Right ventricle myocardium inferior (tissue), 1 donor: ENCODE measurements around the gene ARHGEF11. TPM values are rescaled to one million over a fixed set of nuclear protein-coding genes. Genes with fewer than 3 reads are reported as not detected.
A peak's percentile ranks its signal among the peaks of the same experiment; 100 is the strongest.
"Not testable (repeated sequence)": the region's sequence is repeated elsewhere in the genome, so short reads cannot be mapped to it uniquely, and the experiment has no call there.

Source experiments
- ATAC-seq: fragments of 200-7000 bp; cut with Tn5 transposase; one replicate; pipeline ENCODE4 v1.9.1; 2020; ENCODE audit warnings: mild to moderate bottlenecking, moderate library complexity
- DNase-seq: peaks from one replicate; pipeline ENCODE4 v3.0.0; 2021; ENCODE audit errors: missing footprints
- intact Hi-C: fragments of 100-400 bp; cut with DNase I; formaldehyde crosslinking; loops from one replicate; pipeline ENCODE4 v1.11.0; 2022
- total RNA-seq: library from RNA; stranded (reverse); fragmentation: NEBNext Ultra II Directional; extraction: Animal tissue kit (Norgen Biotek cat#: 25700); gene quantifications from one replicate; pipeline ENCODE4 v1.2.1, GENCODE V29; 2021
- donor health status: DM: no; HTN: yes; CAD: no; lungs with severe emphysema.

The ARHGEF11 gene
- total RNA-seq, 1 donor from 2014 or later = 29.3 TPM

- DNase-seq, ATAC-seq: not testable (repeated sequence)
Measured at GRCh38 chr1:157059241-157059640, 13.7 kb upstream of the ARHGEF11 start.

GRCh38 chr1:157056269-157056668 lies 10.7 kb upstream of the ARHGEF11 start:
- DNase-seq = no peak
- ATAC-seq = no peak
- intact Hi-C loops = no loop called here

More at GRCh38 chr1:157059241-157059640, 13.7 kb upstream of the ARHGEF11 start:
- intact Hi-C loops = not testable (repeated sequence)

GRCh38 chr1:157055729-157056128 lies 10.2 kb upstream of the ARHGEF11 start:
- intact Hi-C loops, DNase-seq, ATAC-seq: not testable (repeated sequence)

GRCh38 chr1:157050836-157051235 lies 5.3 kb upstream of the ARHGEF11 start:
- ATAC-seq (no peak), DNase-seq (no peak)
- intact Hi-C loops = no loop called here

GRCh38 chr1:157047062-157047410 lies 1.5 kb upstream of the ARHGEF11 start:
- ATAC-seq (no peak), DNase-seq (no peak)
- intact Hi-C loops = no loop called here

GRCh38 chr1:157044326-157044725 lies 1.2 kb downstream of the ARHGEF11 start:
- intact Hi-C loops = loop anchor here (2.0 kb wide), 1 partner anchor 30 kb away; no protein-coding TSS in a partner anchor
- no peak for DNase-seq
- ATAC-seq = no peak

GRCh38 chr1:157043685-157044084 lies 1.9 kb downstream of the ARHGEF11 start:
- no peak for DNase-seq
- ATAC-seq = no peak
- intact Hi-C loops = loop anchor here (2.0 kb wide), 1 partner anchor 31 kb away; no protein-coding TSS in a partner anchor

- DNase-seq (no peak), ATAC-seq (no peak)
- intact Hi-C loops = no loop called here
Measured at GRCh38 chr1:157042846-157043245, 2.7 kb downstream of the ARHGEF11 start.

- ATAC-seq = no peak
- no peak for DNase-seq
- intact Hi-C loops = no loop called here
Measured at GRCh38 chr1:157040802-157041201, 4.7 kb downstream of the ARHGEF11 start.

GRCh38 chr1:157035121-157035520 lies 10.4 kb downstream of the ARHGEF11 start:
- no peak for ATAC-seq
- DNase-seq = no peak
- intact Hi-C loops = no loop called here

- DNase-seq = no peak
- ATAC-seq = no peak
Measured at GRCh38 chr1:157034137-157034800, 11.3 kb downstream of the ARHGEF11 start.

GRCh38 chr1:157033357-157033876 lies 12.1 kb downstream of the ARHGEF11 start:
- ATAC-seq (no peak), DNase-seq (no peak)
- intact Hi-C loops = loop anchor here (5.0 kb wide), 1 partner anchor 39 kb away; no protein-coding TSS in a partner anchor

More at GRCh38 chr1:157034137-157034800, 11.3 kb downstream of the ARHGEF11 start:
- intact Hi-C loops = loop anchor here (5.0 kb wide), 1 partner anchor 38 kb away; no protein-coding TSS in a partner anchor

GRCh38 chr1:157032303-157032702 lies 13.2 kb downstream of the ARHGEF11 start:
- DNase-seq (no peak), ATAC-seq (no peak)
- intact Hi-C loops = loop anchor here (5.0 kb wide), 1 partner anchor 40 kb away; no protein-coding TSS in a partner anchor

- no peak for DNase-seq
- intact Hi-C loops = loop anchor here (5.0 kb wide), 1 partner anchor 42 kb away; no protein-coding TSS in a partner anchor
- no peak for ATAC-seq
Measured at GRCh38 chr1:157030728-157031127, 14.8 kb downstream of the ARHGEF11 start.

GRCh38 chr1:157028674-157029073 lies 16.9 kb downstream of the ARHGEF11 start:
- no peak for ATAC-seq
- intact Hi-C loops = no loop called here
- DNase-seq = no peak

- intact Hi-C loops = no loop called here
- ATAC-seq (peak; percentile 65), DNase-seq (no peak)
Measured at GRCh38 chr1:157025856-157026255, 19.7 kb downstream of the ARHGEF11 start.

- DNase-seq (no peak), ATAC-seq (no peak)
- intact Hi-C loops = no loop called here
Measured at GRCh38 chr1:157025385-157025784, 20.2 kb downstream of the ARHGEF11 start.

GRCh38 chr1:157021688-157022087 lies 23.9 kb downstream of the ARHGEF11 start:
- no peak for DNase-seq
- ATAC-seq = no peak
- intact Hi-C loops = no loop called here

- intact Hi-C loops = no loop called here
- DNase-seq (no peak), ATAC-seq (no peak)
Measured at GRCh38 chr1:157019457-157019856, 26.1 kb downstream of the ARHGEF11 start.

- intact Hi-C loops = no loop called here
- ATAC-seq (no peak), DNase-seq (no peak)
Measured at GRCh38 chr1:157011845-157012244, 33.7 kb downstream of the ARHGEF11 start.
